Panc1 (cell line): ENCODE measurements around the gene SOWAHB.

Experiments
- CTCF ChIP-seq: fragments of 450-650 bp; IDR thresholded peaks from 2 replicates; pipeline ENCODE4 v1.5.1; 2017; ENCODE audit warnings: mild to moderate bottlenecking
- POLR2AphosphoS5 ChIP-seq: IDR thresholded peaks from 2 replicates; pipeline ENCODE4 v1.6.1; 2012; ENCODE audit warnings: mild to moderate bottlenecking, low read depth, low read length, moderate library complexity
- REST ChIP-seq, 2 experiments: IDR thresholded peaks; 2 replicates each; pipeline ENCODE4 v1.6.1; 2011 to 2012; ENCODE audit warnings: low read depth in 2 of 2, control low read depth in 1 of 2, low read length in 1 of 2, mild to moderate bottlenecking in 1 of 2, moderate library complexity in 1 of 2; ENCODE audit not compliant: insufficient read depth in 1 of 2
- SIN3A ChIP-seq: IDR thresholded peaks from 2 replicates; pipeline ENCODE4 v1.6.1; 2012; ENCODE audit warnings: low read depth, mild to moderate bottlenecking, low read length, moderate library complexity, borderline replicate concordance; ENCODE audit not compliant: insufficient read depth
- TCF7L2 ChIP-seq: IDR thresholded peaks from 2 replicates; pipeline ENCODE4 v1.6.1; 2011; ENCODE audit warnings: mild to moderate bottlenecking, low read depth, low read length, inconsistent platforms

GRCh38 chr4:76882630-76883029 is 15.3 kb downstream of the SOWAHB start:
- TF ChIP-seq CTCF (no peak), REST (IDR thresholded peaks at IDR 0.05; ENCODE audit: insufficient read depth in 1 of 2, low read depth in 2 of 2, low read length in 1 of 2) (no peak), SIN3A (no peak), TCF7L2 (no peak), POLR2AphosphoS5 (no peak)
